ES-I3 (cell line): Measurements from ENCODE around the gene PAK3.
A peak's percentile ranks its signal among the peaks of the same experiment; 100 is the strongest.

ENCODE experiments used
- H3K36me3 ChIP-seq: 2 replicates; pipeline ENCODE4 v1.6.1; 2013; ENCODE audit warnings: mild to moderate bottlenecking, low read length, control low read depth, moderate library complexity; ENCODE audit not compliant: insufficient read depth
- H3K4me1 ChIP-seq: 2 replicates; pipeline ENCODE4 v1.6.1; 2013; ENCODE audit warnings: mild to moderate bottlenecking, control low read depth, low read length; ENCODE audit not compliant: insufficient read depth
- H3K9ac ChIP-seq: 2 replicates; pipeline ENCODE4 v1.6.1; 2013; ENCODE audit warnings: low read depth, mild to moderate bottlenecking, low read length, moderate library complexity
- H3K9me3 ChIP-seq: 2 replicates; pipeline ENCODE4 v1.6.1; 2013; ENCODE audit warnings: mild to moderate bottlenecking, low read length, moderate library complexity; ENCODE audit not compliant: control insufficient read depth, insufficient read depth

PAK3 gene

DNA sequence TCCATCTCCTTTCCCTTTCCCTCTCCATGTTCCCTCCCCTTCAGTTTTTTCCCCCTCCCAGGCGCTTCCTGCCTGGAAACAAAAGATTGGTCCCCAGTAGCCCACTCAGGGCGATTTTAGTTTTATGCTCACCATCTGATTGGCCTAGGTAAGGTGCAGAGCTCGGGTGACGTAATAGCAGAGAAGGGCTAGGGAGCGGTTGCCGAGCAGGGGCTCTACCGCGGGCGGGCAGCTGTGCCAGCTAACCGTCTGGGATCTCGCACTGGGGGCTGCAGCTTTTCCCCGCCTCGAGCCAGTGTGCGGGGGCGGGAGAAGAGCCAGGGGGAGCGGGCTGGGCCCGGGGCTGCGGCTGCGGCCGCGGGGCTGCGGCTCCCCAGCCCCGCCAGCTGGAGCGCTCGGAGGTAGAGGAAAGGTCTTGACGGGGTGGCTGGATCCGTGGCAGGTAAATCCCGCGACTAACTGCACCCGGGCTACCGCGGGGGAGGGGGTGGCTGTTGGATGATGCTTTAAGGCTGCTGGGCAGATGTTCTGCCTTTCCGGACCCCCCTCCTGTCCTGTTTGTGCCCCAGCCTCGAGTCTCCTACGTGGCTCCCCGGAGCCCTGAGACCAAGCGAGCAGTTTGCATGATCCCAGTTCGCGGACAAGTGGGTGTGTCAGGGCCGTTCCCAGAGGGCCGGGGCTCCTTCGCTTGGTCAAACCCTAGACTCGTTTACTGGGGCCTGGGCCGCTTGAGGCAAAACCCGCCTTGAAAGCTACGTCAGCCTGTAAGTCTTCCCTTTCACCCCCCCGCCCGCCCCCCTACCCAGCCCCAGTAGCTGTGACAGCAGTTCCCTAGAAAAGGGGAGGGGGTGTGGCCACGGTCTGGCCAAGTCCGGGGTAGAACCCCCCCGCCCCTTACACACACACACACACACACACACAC lies at the start of gene PAK3:
Gene PAK3, plus strand, starts transcription at position 218 of the 922 bp plus-strand sequence. CDS start 26,913 bp downstream, outside the sequence.
- Histone ChIP-seq H3K9me3 (no peaks in the 10 kb centered on the region), H3K4me1 (peaks cover 14% of the 10 kb centered on the region), H3K9ac (peak within 1 kb of the TSS; percentile 89), H3K36me3 (no peaks in the 10 kb centered on the region)

GRCh38 chrX:111047575-111047974 lies 48.4 kb upstream of the PAK3 start:
- H3K36me3 ChIP-seq: no peaks in the 10 kb centered on the region

GRCh38 chrX:111052478-111052877 lies 43.5 kb upstream of the PAK3 start:
- H3K9ac ChIP-seq: no peak overlapping the region
- no peaks in the 10 kb centered on the region for H3K9me3 ChIP-seq
- H3K4me1 ChIP-seq: peaks cover 2% of the 10 kb centered on the region; the same call in 1 of the 2 replicates
- H3K36me3 ChIP-seq: no peaks in the 10 kb centered on the region

More at GRCh38 chrX:111047575-111047974, 48.4 kb upstream of the PAK3 start:
- Histone ChIP-seq H3K9me3 (no peaks in the 10 kb centered on the region), H3K4me1 (peaks cover 3% of the 10 kb centered on the region; the same call in 1 of the 2 replicates), H3K9ac (no peak overlapping the region)

- Histone ChIP-seq H3K4me1 (no peaks in the 10 kb centered on the region), H3K9me3 (no peaks in the 10 kb centered on the region), H3K9ac (no peak overlapping the region), H3K36me3 (no peaks in the 10 kb centered on the region)
Measured at GRCh38 chrX:111071542-111072277, 24.3 kb upstream of the PAK3 start.

- H3K36me3 ChIP-seq: no peaks in the 10 kb centered on the region; the same call in 1 of the 2 replicates
- H3K9ac ChIP-seq: no peak overlapping the region
- no peaks in the 10 kb centered on the region for H3K9me3 ChIP-seq
- peaks cover 34% of the 10 kb centered on the region for H3K4me1 ChIP-seq
Measured at GRCh38 chrX:111083081-111083480, 12.9 kb upstream of the PAK3 start.

DNA sequence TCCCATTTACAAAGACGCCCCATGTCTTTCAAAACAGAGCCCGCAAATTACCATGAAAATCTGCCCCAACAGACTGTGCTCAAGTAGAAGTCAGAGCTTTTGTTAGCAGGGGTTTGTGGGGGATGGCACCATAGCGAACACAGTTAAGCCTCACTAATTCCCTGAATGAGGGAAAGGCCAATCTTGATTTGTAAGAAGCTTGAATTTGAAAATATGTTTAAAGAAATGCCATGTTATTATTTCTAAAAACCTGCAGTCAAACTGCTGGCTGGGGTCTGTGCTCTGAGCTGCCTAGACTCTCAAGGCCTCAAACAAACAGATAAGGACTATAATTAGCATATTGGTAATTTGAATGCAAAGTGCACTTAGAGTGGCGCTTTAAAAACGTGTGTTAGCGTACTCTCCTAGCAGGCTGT lies 9.4 kb upstream of the PAK3 start:
- no peaks in the 10 kb centered on the region for H3K9me3 ChIP-seq
- H3K9ac ChIP-seq: peak overlapping the region; percentile 17; the same call in 1 of the 2 replicates
- peaks cover 34% of the 10 kb centered on the region for H3K4me1 ChIP-seq
- H3K36me3 ChIP-seq: no peaks in the 10 kb centered on the region; the same call in 1 of the 2 replicates

GRCh38 chrX:111088628-111089027 lies 7.4 kb upstream of the PAK3 start:
- Histone ChIP-seq H3K36me3 (no peaks in the 10 kb centered on the region; the same call in 1 of the 2 replicates), H3K9ac (no peak overlapping the region), H3K4me1 (peaks cover 31% of the 10 kb centered on the region), H3K9me3 (no peaks in the 10 kb centered on the region)

- peaks cover 16% of the 10 kb centered on the region; the same call in 1 of the 2 replicates for H3K4me1 ChIP-seq
- H3K36me3 ChIP-seq: no peaks in the 10 kb centered on the region
- H3K9ac ChIP-seq: no peak overlapping the region
- no peaks in the 10 kb centered on the region for H3K9me3 ChIP-seq
Measured at GRCh38 chrX:111090458-111090857, 5.5 kb upstream of the PAK3 start.

DNA sequence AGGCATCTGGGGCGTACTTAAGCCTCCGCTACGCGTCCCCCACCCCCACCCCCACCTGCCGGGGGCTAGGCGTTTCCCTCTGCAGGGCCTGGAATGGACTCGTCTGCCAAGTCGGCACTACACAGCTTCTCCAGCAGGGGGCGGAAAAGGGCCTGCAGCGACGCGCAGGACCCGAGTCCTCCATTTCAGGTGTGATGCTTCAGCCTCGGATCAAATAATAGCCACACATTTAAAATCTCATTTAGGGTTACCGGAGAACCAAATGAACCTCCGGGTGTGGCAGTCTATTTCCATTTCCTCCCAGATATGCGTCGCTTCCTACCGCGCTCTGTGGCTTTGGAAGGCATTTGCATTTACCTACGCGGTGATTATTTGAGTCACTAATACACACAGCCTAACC lies 2.9 kb downstream of the PAK3 start:
- H3K36me3 ChIP-seq: no peaks in the 10 kb centered on the region
- peak overlapping the region; percentile 35; the same call in 1 of the 2 replicates for H3K9ac ChIP-seq
- peaks cover 14% of the 10 kb centered on the region for H3K4me1 ChIP-seq
- H3K9me3 ChIP-seq: no peaks in the 10 kb centered on the region

DNA sequence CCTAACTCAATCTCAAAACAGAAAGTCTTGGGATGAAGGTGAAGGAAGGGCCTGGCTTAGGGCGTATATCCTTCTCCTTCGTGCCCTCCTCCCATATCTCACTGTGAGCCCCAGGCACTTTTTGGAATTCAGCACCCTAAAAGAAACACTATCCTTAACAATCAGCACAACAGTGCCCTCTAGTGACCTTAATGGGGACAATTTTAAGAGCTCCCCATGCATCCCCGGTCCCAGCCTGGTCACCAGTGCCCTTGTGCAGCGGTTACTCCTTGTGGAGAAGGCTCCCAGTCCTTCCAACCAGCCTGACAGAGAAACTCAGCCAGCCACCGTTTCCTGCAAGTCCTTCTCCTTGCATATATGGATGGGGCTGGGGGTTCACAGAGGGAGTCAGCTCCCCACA lies 4.2 kb downstream of the PAK3 start:
- no peaks in the 10 kb centered on the region for H3K36me3 ChIP-seq
- no peaks in the 10 kb centered on the region for H3K9me3 ChIP-seq
- no peak overlapping the region for H3K9ac ChIP-seq
- peaks cover 14% of the 10 kb centered on the region for H3K4me1 ChIP-seq

- no peak overlapping the region for H3K9ac ChIP-seq
- H3K9me3 ChIP-seq: no peaks in the 10 kb centered on the region
- peaks cover 3% of the 10 kb centered on the region; the same call in 1 of the 2 replicates for H3K36me3 ChIP-seq
- H3K4me1 ChIP-seq: peaks cover 14% of the 10 kb centered on the region
Measured at GRCh38 chrX:111101580-111101979, 5.6 kb downstream of the PAK3 start.

DNA sequence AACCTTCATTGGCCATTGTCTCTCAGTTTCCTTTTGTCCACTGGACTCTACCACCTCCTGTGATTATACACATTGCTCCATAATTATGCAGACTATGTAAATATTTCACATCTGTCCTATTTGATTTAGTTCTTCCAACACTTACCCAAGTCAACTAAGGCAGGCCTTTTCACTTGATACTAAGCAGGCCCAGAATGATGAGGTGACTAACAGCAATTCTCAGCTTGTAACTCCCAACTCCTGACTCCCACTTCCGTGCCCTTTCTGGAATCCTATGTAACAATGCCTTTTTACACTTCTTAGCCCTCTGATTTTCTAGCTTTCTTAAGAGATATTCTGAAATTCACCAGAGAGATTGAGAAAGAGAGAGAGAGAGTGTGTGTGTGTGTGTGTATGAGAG lies 6.6 kb downstream of the PAK3 start:
- H3K36me3 ChIP-seq: peaks cover 3% of the 10 kb centered on the region; the same call in 1 of the 2 replicates
- no peaks in the 10 kb centered on the region for H3K9me3 ChIP-seq
- H3K9ac ChIP-seq: no peak overlapping the region
- peaks cover 11% of the 10 kb centered on the region for H3K4me1 ChIP-seq

- no peaks in the 10 kb centered on the region for H3K9me3 ChIP-seq
- no peak overlapping the region for H3K9ac ChIP-seq
- peaks cover 4% of the 10 kb centered on the region for H3K4me1 ChIP-seq
- peaks cover 3% of the 10 kb centered on the region; the same call in 1 of the 2 replicates for H3K36me3 ChIP-seq
Measured at GRCh38 chrX:111103246-111103645, 7.3 kb downstream of the PAK3 start.

GRCh38 chrX:111110098-111110775 lies 14.2 kb downstream of the PAK3 start:
- Histone ChIP-seq H3K9me3 (no peaks in the 10 kb centered on the region), H3K36me3 (peaks cover 3% of the 10 kb centered on the region; the same call in 1 of the 2 replicates), H3K9ac (no peak overlapping the region), H3K4me1 (no peaks in the 10 kb centered on the region; the same call in 1 of the 2 replicates)
